GM21723 (cell line): ENCODE results near the gene MRE11.
"Not testable (repeated sequence)": the region's sequence is repeated elsewhere in the genome, so short reads cannot be mapped to it uniquely, and the experiment has no call there.

Experiments used
- ATAC-seq: cut with Tn5 transposase; IDR thresholded peaks from one replicate; pipeline ENCODE4 v1.9.1; 2021; ENCODE audit warnings: mild to moderate bottlenecking, moderate library complexity; ENCODE audit not compliant: unreplicated experiment

The MRE11 gene

DNA sequence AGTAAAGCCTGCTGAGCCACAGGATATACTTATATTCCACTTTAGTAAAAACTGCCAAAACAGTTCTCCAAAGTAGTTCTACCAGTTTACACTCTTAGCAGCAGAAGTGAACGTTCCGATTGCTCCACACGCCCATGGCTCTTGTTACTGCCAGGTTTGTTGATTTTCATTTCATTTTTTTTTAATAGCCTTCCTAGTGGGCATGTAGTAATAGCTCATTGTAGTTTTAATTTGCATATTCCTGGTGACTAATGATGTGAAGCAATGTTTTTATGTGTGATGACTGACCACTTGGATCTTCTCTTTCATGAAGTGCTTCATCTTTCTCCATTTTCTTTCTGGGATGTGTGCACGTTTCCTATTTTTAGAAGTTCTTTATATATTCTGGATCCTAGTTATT is 13.8 kb upstream of the MRE11 start:
- no peak for ATAC-seq

DNA sequence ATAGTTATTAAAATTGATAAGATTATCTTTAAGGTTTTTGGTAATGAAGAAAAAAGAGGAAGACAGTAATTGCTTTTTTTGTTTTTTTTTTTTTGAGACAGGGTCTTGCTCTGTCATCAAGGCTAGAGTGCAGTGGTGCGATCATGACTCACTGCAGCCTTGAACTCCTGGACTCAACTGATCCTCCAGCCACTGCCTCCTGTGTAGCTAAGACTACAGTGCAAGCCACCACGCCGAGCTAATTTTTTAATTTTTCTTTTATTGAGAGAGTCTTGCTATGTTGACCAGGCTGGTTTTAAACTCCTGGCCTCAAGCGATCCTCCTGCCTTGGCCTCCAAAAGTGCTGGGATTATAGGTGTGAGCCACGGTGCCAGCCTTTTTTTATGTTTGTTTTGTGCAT is 12.9 kb upstream of the MRE11 start:
- not testable (repeated sequence) for ATAC-seq

GRCh38 chr11:94504689-94505293 is 11.1 kb upstream of the MRE11 start:
- ATAC-seq: peak; percentile 55

GRCh38 chr11:94501522-94501921 is 7.9 kb upstream of the MRE11 start:
- ATAC-seq: no peak

- no peak for ATAC-seq
Measured at GRCh38 chr11:94500181-94500580, 6.5 kb upstream of the MRE11 start.

DNA sequence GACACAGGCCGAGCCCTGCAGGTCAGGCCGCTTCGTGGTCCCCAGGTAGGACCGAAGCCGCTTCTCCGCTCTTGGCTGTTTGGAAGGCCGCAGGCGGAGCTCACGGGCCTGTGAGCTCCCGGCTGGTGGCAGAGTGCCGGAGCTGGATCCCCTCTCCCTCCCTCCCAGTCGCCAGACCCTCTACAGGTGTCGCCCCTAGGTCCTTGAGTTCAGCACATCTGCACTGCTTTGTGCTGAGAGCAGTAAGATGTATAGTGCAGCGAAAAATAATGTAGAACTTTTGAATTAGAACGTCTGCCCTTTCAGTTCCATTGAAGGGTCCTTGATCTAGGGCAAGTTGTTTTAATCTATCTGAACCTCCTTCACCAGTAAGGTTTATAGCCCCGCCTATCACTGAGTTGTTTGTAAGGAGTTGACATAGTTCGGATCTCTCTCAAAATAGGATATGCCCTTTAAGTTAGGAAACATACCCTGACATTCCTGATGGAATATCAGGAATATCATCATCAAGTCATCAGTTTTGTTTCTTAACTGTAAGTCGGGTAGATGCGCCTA is 559 bp upstream of the MRE11 start:
- peak; percentile 70 for ATAC-seq

DNA sequence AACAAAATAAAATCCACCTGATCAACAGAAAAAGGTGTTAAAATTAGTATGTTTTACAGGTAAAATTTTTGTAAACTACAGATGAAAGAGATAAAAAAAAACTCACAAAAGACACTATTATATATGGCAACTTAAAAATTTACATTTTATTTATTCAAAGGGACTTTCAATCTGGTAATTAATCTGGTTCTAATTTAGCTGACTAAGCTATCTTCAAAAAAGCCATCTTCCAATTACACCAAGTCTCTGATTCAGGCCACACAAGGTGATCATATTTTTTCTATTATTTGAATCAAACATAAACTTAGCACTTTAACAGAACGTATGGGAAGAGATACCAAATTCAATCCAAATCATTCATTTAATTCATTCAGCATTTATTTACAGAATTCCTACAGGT is 7.6 kb downstream of the MRE11 start:
- no peak for ATAC-seq

DNA sequence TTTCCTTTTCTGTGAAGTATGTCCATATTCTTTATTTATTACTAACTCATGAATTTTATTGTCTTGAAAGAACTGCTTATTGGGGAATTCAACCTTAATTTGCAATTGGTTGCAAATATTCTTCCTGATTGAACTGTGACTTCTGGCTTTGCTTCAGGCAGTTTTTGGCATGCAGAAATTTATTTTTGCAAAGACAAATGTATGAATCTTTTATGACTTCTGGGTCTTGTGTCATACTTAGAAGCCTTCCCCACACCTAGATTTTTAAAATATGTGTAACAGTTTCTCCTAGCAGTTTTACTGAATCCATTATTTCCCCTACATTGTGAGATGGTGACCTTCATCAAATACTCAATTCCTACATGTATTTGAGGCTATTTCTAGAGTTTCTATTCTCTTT is 12.3 kb downstream of the MRE11 start:
- no peak for ATAC-seq

- ATAC-seq: no peak
Measured at GRCh38 chr11:94477624-94478023, 16.0 kb downstream of the MRE11 start.

DNA sequence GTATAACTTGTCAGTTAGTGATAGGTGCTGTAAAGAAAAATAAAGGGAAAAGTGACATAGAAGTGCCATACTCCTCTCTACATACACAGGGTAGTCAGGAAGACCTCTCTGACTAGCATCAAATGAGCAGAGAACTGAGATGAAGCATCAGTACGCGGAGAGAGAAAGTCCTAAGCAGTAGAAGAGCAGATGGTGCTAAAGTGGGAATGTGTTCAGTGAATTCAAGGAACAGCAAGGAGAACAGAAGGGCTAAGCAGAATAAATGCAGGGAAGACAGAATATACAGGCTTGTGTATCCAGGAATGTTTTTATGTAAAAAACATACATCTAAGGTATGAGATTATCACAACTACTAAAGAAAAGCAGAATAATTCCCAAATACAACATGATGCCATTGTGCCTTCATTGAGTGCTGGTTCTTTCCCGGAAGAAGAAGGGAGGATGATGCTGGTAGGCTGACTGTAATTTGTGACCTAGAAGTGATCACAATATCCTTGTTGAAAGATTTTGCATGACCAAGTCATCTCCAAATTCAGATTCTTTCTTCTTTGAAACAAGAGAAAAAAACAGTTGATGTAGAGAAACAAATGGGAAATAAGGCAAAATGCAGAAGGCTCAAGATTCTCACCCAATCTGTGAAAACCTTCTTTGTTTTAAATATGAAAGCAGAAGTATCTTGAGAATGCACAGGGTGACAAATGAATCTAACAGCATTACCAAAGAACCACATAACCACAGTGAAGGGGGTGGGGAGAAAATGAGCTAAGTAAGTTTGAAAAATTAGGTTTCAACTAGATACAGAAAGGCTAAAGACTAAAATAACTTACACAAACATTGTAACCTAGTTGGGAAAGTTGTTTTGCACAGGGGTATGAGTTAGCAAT is 20.5 kb downstream of the MRE11 start:
- ATAC-seq: peak; percentile 85

DNA sequence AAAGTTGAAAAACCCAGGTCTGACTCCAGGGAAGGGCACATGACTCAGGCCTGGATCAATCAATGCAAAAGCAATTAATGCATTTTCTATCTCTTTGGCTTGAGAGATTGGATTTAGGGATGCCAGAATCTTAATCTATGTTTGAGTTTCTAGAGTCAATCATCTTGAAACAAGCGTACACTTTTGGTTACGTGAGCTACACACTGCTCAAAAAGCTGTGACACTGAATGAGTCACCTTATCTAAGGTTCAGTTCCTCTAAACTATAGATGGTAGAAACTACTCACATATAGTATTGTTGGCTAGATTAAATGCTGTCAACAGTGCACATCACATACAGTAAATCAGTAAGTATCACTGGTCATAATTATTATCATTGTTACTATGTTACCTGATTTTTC is 24.2 kb downstream of the MRE11 start:
- ATAC-seq: peak; percentile 84

DNA sequence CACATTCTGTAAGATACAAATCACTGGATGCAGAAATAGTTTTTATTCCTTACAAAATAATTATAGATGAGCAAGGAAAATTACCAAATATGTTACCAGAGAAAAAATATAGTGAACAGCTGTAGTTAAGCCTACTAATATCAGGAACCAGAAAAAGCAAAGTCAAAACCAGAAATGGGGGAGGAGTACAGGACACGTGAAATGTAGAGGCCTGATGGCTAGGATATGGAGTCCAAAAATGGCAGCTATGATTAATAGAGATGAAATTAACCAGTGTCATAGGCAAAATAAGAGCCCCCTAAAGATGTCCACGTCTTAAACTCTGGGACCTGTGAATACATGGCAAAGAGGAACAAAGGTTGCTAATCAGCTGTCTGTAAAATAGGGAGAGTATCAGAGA is 34.1 kb downstream of the MRE11 start:
- ATAC-seq: no peak

DNA sequence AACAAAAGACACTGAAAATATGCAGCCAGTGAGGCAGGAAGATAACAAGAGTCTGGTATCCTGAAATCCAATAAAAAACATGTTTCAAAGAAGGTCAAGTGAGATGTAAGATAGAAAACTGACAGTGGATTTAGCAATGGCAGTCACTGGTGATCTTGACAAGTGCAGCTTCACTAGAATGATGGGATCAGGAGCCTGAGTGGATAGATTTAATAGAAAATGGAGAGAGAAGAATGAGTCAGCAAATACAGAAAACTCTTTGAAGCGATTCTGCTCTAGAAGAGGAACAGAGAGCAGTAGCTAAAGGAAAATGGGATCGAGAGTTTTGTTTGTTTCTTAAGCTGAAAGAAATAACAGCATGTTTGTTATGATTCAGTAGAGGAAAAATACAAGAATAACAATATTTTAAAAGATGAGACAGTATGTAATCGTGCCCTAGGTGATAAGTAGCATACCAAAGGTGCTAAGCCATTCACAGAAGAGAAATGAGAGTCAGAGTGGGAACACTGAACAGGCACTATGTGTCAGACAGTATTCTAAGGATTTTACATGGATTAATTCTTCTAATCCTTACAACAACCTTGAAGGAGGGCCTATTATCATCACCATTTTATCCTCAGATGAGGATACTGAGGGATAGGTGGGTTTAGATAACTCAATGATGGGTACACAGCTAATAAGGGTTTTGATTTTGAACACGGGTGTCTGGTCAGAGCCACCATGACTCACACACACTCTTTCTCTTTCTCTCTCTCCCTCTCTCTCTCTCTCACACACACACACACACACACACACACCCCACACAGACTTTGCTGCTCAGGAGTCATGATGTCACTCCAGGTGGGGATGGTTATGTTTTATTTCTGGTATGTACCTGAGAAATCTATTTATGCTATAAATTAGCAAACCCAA is 36.3 kb downstream of the MRE11 start:
- peak; percentile 55 for ATAC-seq

GRCh38 chr11:94455861-94456260 is 37.8 kb downstream of the MRE11 start:
- ATAC-seq: no peak

DNA sequence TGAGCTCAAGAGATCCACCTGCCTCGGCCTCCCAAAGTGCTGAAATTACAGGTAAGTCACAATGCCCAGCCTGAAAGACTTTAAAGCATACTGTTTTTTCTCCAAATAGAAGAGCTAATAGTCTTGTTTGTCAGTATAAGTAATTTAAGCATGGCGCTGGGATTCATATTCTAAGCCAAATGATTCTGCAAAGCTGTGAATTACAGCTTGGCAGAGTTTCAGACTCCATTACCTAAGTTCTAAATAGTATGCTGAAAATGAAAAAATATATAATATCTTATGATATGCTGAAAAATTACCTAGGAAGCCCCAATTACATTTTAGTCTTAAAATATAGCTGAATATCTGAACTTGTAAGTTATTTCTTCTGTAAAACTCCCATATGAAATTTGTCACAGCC is 39.3 kb downstream of the MRE11 start:
- ATAC-seq: no peak

DNA sequence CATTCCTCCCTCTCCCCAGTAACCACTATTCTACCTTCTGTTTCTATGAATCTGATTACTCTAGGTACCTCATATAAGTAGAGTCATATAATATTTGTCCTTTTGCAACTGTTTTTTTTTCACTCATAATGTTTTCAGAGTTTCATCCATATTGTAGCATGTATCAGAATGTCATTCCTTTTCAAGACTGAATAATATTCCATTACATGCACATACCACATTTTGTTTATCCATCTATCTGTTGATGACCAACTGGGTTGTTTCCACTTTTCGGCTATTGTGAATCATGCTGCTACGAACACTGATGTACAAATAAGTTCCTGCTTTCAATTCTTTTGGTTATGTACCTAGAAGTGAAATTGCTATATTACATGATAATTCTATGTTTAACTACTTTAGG is 40.7 kb downstream of the MRE11 start:
- ATAC-seq: no peak

- no peak for ATAC-seq
Measured at GRCh38 chr11:94450048-94450447, 43.6 kb downstream of the MRE11 start.

- no peak for ATAC-seq
Measured at GRCh38 chr11:94449437-94449836, 44.2 kb downstream of the MRE11 start.

DNA sequence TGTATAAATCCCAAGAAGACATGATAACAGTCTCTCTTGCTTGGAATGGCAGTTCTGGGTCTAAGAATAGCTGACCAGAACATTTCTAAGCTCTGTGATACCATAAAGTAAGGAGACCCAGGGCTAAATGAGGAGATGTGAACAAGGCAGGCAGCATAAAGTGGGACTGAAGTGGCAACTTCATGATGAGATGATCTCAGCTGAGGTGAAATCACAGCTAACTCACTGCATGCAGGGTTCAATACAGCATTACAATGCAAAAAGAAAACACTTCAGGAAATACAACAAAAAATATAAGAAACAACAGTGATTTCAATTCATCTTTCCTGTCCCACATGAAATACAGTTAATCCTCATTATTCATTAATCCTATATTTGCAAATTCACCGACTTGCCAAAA is 44.6 kb downstream of the MRE11 start:
- ATAC-seq: no peak

DNA sequence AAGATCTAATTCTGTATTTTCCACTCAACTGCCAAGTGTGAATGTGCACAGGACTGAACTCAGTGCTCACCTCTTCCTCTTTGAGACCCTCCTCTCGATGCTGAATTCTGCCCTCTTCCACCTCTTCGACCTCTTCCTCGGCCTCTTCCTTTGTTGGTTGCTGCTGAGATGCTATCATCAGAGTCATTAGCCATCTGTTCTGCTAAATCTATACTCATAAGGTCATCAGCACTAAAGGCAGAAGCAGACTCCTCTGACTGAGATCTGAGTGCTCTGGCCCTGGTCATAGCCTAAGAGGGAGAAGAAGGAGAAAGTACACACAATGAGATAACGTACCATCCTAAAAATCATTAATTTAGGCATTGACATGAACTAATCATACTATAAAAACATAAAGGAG is 46.5 kb downstream of the MRE11 start:
- ATAC-seq: no peak

- no peak for ATAC-seq
Measured at GRCh38 chr11:94445641-94446040, 48.0 kb downstream of the MRE11 start.
